ENCODE measurements around the gene SNAPC3. TPM values are rescaled to one million over a fixed set of nuclear protein-coding genes. Genes with fewer than 3 reads are reported as not detected.

SNAPC3 gene
- total and polyA plus RNA-seq, 2 donors (not counting 3 experiments of a cell fraction or from before 2014, with no cell fraction given), result 15.2 to 32.6 TPM

- ChIA-PET POLR2A (no interaction called here), CTCF (no interaction called here)
- FAIRE-seq (no peak), DNase-seq (ENCODE audit: low read depth, low spot score) (no peak)
- H2AFZ ChIP-seq (ENCODE audit: low read depth, low read length), result no peak overlapping the region
- no peak overlapping the region for H3K4me2 ChIP-seq (ENCODE audit: insufficient read depth, low read length)
- no peaks in the 10 kb centered on the region for H3K79me2 ChIP-seq (ENCODE audit: control insufficient read depth, insufficient read depth, low read length)
- no peaks in the 10 kb centered on the region for H3K36me3 ChIP-seq (ENCODE audit: control insufficient read depth in 2 of 2, extremely low read depth in 1 of 2, insufficient read depth in 2 of 2, low read length in 2 of 2)
- no peaks in the 10 kb centered on the region for H3K9me1 ChIP-seq (replicated peaks; ENCODE audit: control insufficient read depth, extremely low read depth, insufficient read depth, low read length)
- H3K9me3 ChIP-seq (replicated peaks; ENCODE audit: control insufficient read depth, insufficient read depth, low read length), result no peaks in the 10 kb centered on the region
- no peak overlapping the region for H3K27ac ChIP-seq (ENCODE audit: insufficient read depth, low read depth, low read length)
- no TSS peak for BruUV-seq (replicated peaks)
- intact Hi-C loops (cut with micrococcal nuclease) (no loop called here), dilution Hi-C loops (cut with MboI; ENCODE audit: extremely low pct_ligation_motif_present, low sequenced_read_pairs) (no loop called here)
- no peaks in the 10 kb centered on the region for H4K20me1 ChIP-seq (replicated peaks; ENCODE audit: control insufficient read depth, extremely low read depth, insufficient read depth, low read length)
- H3K4me1 ChIP-seq (ENCODE audit: control insufficient read depth, extremely low read depth, insufficient read depth, low read length), result no peaks in the 10 kb centered on the region
- H3K27me3 ChIP-seq (ENCODE audit: control insufficient read depth in 2 of 2, insufficient read depth in 2 of 2, low read length in 2 of 2), result peaks cover 0 to 1% of the 10 kb centered on the region in 2 experiments
- TF ChIP-seq GATA2 (IDR thresholded peaks at IDR 0.05; ENCODE audit: insufficient read depth, insufficient read length, low read depth, low read length) (no peak), MYC (IDR thresholded peaks at IDR 0.05; ENCODE audit: low read depth, low read length) (no peak), EZH2 (IDR thresholded peaks at IDR 0.05; ENCODE audit: borderline replicate concordance, low read depth, low read length, severe bottlenecking) (no peak)
- H3K4me3 ChIP-seq (replicated peaks in 1 of 3; ENCODE audit: insufficient read depth in 1 of 3, low read depth in 1 of 3, low read length in 3 of 3), result no peak overlapping the region
- H3K9ac ChIP-seq (replicated peaks; ENCODE audit: extremely low read depth, insufficient read depth, low read length), result no peak overlapping the region
Observed at GRCh38 chr9:15389173-15389572, 33.5 kb upstream of the SNAPC3 start.

- POLR2A ChIA-PET, result no interaction called here
- Histone ChIP-seq H2AFZ (ENCODE audit: low read depth, low read length) (no peak overlapping the region), H3K4me2 (ENCODE audit: insufficient read depth, low read length) (no peak overlapping the region), H3K9ac (replicated peaks; ENCODE audit: extremely low read depth, insufficient read depth, low read length) (no peak overlapping the region), H3K27ac (ENCODE audit: insufficient read depth, low read depth, low read length) (no peak overlapping the region), H3K4me3 (replicated peaks in 1 of 3; ENCODE audit: insufficient read depth in 1 of 3, low read depth in 1 of 3, low read length in 3 of 3) (no peak overlapping the region), H3K36me3 (ENCODE audit: control insufficient read depth in 2 of 2, extremely low read depth in 1 of 2, insufficient read depth in 2 of 2, low read length in 2 of 2) (no peaks in the 10 kb centered on the region), H4K20me1 (replicated peaks; ENCODE audit: control insufficient read depth, extremely low read depth, insufficient read depth, low read length) (no peaks in the 10 kb centered on the region), H3K79me2 (ENCODE audit: control insufficient read depth, insufficient read depth, low read length) (no peaks in the 10 kb centered on the region), H3K27me3 (ENCODE audit: control insufficient read depth in 2 of 2, insufficient read depth in 2 of 2, low read length in 2 of 2) (peaks cover 0 to 1% of the 10 kb centered on the region in 2 experiments), H3K4me1 (ENCODE audit: control insufficient read depth, extremely low read depth, insufficient read depth, low read length) (no peaks in the 10 kb centered on the region), H3K9me1 (replicated peaks; ENCODE audit: control insufficient read depth, extremely low read depth, insufficient read depth, low read length) (no peaks in the 10 kb centered on the region), H3K9me3 (replicated peaks; ENCODE audit: control insufficient read depth, insufficient read depth, low read length) (no peaks in the 10 kb centered on the region)
- no TSS peak for BruUV-seq (replicated peaks)
- TF ChIP-seq GATA2 (IDR thresholded peaks at IDR 0.05; ENCODE audit: insufficient read depth, insufficient read length, low read depth, low read length) (no peak), MAX (IDR thresholded peaks at IDR 0.05; ENCODE audit: insufficient read depth, insufficient read length) (no peak), POLR2A (IDR thresholded peaks at IDR 0.05; ENCODE audit: low read depth, low read length) (no peak)
- intact Hi-C loops (cut with micrococcal nuclease) (no loop called here), dilution Hi-C loops (cut with MboI; ENCODE audit: extremely low pct_ligation_motif_present, low sequenced_read_pairs) (no loop called here)
- CTCF ChIA-PET, result interaction anchor here (1.3 kb wide), 1 partner anchor 20 kb away, joined by 3 read pairs; no protein-coding TSS in a partner anchor
- no peak for FAIRE-seq
- no peak for DNase-seq (ENCODE audit: low read depth, low spot score)
Observed at GRCh38 chr9:15389631-15390030, 33.0 kb upstream of the SNAPC3 start.
